HL-60 (cell line): ENCODE measurements around the gene NKX6-1.

Experiments
- POLR2AphosphoS5 ChIP-seq: IDR thresholded peaks from 2 replicates; pipeline ENCODE4 v1.6.1; 2012; ENCODE audit warnings: low read depth
- TF ChIP-seq, protein P1 (sequence below): IDR thresholded peaks from one replicate; pipeline ENCODE4 v1.5.1; 2011; ENCODE audit warnings: low read length, control low read depth, inconsistent platforms; ENCODE audit not compliant: insufficient read depth

DNA sequence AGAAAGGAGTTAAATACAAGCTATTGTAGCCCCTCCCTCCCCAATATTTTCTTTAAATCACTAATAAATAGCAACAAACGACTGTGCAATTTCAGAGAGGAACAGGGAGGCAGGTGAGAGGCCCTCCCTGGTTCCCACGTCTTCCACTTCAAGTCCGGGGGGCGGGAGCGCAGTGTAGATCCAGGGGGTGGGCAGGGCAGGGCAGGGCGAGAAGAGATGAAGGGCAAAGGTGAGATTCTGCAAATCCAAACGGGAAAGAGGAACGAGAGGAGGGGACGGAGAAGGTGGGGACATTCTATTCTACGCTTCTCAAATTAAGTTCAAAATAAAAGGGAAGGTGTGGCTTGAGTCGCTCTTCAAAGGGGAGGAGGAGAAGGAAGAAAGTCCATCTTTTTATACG, 6.8 kb downstream of the NKX6-1 start:
- TF ChIP-seq, protein P1, sequence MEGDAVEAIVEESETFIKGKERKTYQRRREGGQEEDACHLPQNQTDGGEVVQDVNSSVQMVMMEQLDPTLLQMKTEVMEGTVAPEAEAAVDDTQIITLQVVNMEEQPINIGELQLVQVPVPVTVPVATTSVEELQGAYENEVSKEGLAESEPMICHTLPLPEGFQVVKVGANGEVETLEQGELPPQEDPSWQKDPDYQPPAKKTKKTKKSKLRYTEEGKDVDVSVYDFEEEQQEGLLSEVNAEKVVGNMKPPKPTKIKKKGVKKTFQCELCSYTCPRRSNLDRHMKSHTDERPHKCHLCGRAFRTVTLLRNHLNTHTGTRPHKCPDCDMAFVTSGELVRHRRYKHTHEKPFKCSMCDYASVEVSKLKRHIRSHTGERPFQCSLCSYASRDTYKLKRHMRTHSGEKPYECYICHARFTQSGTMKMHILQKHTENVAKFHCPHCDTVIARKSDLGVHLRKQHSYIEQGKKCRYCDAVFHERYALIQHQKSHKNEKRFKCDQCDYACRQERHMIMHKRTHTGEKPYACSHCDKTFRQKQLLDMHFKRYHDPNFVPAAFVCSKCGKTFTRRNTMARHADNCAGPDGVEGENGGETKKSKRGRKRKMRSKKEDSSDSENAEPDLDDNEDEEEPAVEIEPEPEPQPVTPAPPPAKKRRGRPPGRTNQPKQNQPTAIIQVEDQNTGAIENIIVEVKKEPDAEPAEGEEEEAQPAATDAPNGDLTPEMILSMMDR, result no peak
- no peak for TF ChIP-seq POLR2AphosphoS5
